Sigmoid colon (tissue), 4 donors: Measurements from ENCODE around the gene ALKBH7.

ENCODE experiments used
- POLR2AphosphoS5 ChIP-seq, 4 donors: sonication (generic); formaldehyde crosslinking; IDR thresholded peaks; one replicate each; pipeline ENCODE4 v1.6.1; 2017; ENCODE audit warnings: antibody characterized with exemption in 4 of 4
- TF ChIP-seq, protein P1 (sequence below), 4 experiments: fragments of 450-650 bp in 3 of 4; fragments of 200-600 bp in 1 of 4; IDR thresholded peaks; one replicate each; pipeline ENCODE4 v1.5.1; 2016 to 2019; ENCODE audit warnings: antibody characterized with exemption in 4 of 4, mild to moderate bottlenecking in 3 of 4, moderate library complexity in 2 of 4

- no peak for TF ChIP-seq POLR2AphosphoS5 (IDR thresholded peaks at IDR 0.05)
- TF ChIP-seq, protein P1, sequence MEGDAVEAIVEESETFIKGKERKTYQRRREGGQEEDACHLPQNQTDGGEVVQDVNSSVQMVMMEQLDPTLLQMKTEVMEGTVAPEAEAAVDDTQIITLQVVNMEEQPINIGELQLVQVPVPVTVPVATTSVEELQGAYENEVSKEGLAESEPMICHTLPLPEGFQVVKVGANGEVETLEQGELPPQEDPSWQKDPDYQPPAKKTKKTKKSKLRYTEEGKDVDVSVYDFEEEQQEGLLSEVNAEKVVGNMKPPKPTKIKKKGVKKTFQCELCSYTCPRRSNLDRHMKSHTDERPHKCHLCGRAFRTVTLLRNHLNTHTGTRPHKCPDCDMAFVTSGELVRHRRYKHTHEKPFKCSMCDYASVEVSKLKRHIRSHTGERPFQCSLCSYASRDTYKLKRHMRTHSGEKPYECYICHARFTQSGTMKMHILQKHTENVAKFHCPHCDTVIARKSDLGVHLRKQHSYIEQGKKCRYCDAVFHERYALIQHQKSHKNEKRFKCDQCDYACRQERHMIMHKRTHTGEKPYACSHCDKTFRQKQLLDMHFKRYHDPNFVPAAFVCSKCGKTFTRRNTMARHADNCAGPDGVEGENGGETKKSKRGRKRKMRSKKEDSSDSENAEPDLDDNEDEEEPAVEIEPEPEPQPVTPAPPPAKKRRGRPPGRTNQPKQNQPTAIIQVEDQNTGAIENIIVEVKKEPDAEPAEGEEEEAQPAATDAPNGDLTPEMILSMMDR (IDR thresholded peaks at IDR 0.05), result no peak
These were observed 33.8 kb downstream of the ALKBH7 start for GRCh38 chr19:6406401-6406800.
